NT2/D1 (cell line): Measurements from ENCODE around the gene NFATC3.

Source experiments
- SUZ12 ChIP-seq: IDR thresholded peaks from 2 replicates; pipeline ENCODE4 v1.6.1; 2011; ENCODE audit not compliant: insufficient read length, insufficient read depth; ENCODE audit errors: extremely low read depth
- YY1 ChIP-seq: IDR thresholded peaks from 2 replicates; pipeline ENCODE4 v1.6.1; 2011; ENCODE audit not compliant: insufficient read length, insufficient read depth
- ZNF274 ChIP-seq: IDR thresholded peaks from 2 replicates; pipeline ENCODE4 v1.6.1; 2011; ENCODE audit warnings: mild to moderate bottlenecking, low read depth, low read length

DNA sequence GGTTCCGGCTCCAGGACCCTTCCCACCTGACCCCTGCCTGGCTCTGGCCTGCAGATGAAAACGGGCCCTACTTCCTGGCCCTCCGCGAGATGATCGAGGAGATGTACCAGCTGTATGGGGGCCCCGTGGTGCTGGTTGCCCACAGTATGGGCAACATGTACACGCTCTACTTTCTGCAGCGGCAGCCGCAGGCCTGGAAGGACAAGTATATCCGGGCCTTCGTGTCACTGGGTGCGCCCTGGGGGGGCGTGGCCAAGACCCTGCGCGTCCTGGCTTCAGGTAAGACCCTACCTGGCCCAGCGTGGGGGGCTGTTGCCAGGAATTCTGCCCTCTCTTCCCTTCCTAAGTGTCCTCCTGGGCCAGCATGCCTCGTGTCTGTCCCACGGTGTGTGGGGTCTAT, 170.5 kb downstream of the NFATC3 start:
- TF ChIP-seq SUZ12 (no peak), YY1 (no peak), ZNF274 (no peak)
